CD14-positive monocyte (primary cell): ENCODE measurements around the gene CR2. TPM values are rescaled to one million over a fixed set of nuclear protein-coding genes. Genes with fewer than 3 reads are reported as not detected.
A peak's percentile ranks its signal among the peaks of the same experiment; 100 is the strongest.

ENCODE experiments used
- DNase-seq, 3 donors: peaks; one replicate each; pipeline ENCODE4 v3.0.0-alpha.2; 2011 to 2022
- H2AFZ ChIP-seq: 2 replicates; pipeline ENCODE4 v1.6.0; 2012; ENCODE audit warnings: mild to moderate bottlenecking, low read depth, low read length, inconsistent platforms; ENCODE audit not compliant: insufficient read depth, poor library complexity, severe bottlenecking
- H3K27ac ChIP-seq, 2 donors: 1 replicate in 1 of 2; 2 replicates in 1 of 2; pipeline ENCODE4 v1.5.1; 2012 to 2013; ENCODE audit warnings: low read length in 2 of 2, control low read depth in 1 of 2, inconsistent platforms in 1 of 2, low read depth in 1 of 2, mild to moderate bottlenecking in 1 of 2
- H3K27me3 ChIP-seq, 2 donors: one replicate each; pipeline versions ENCODE4 v1.6.0 to v1.6.1; 2011 to 2013; ENCODE audit warnings: low read length in 2 of 2; ENCODE audit not compliant: control insufficient read depth in 2 of 2, insufficient read depth in 2 of 2
- H3K36me3 ChIP-seq, 2 donors: replicated peaks in 1 of 2; 1 replicate in 1 of 2; 2 replicates in 1 of 2; pipeline versions ENCODE4 v1.5.1 to v1.6.1; 2012 to 2013; ENCODE audit warnings: low read length in 2 of 2, control low read depth in 1 of 2, inconsistent platforms in 1 of 2, mild to moderate bottlenecking in 1 of 2; ENCODE audit not compliant: insufficient read depth in 2 of 2, control insufficient read depth in 1 of 2
- H3K4me1 ChIP-seq, 2 donors: 1 replicate in 1 of 2; 2 replicates in 1 of 2; pipeline versions ENCODE4 v1.5.1 to v1.6.1; 2012 to 2013; ENCODE audit warnings: low read length in 2 of 2, control low read depth in 1 of 2, inconsistent platforms in 1 of 2, mild to moderate bottlenecking in 1 of 2, moderate library complexity in 1 of 2; ENCODE audit not compliant: insufficient read depth in 2 of 2, control insufficient read depth in 1 of 2
- H3K4me2 ChIP-seq: replicated peaks from 2 replicates; pipeline ENCODE3; 2012; ENCODE audit warnings: low read length, moderate library complexity, mild to moderate bottlenecking; ENCODE audit not compliant: poor library complexity, severe bottlenecking; ENCODE audit errors: extremely low read depth
- H3K4me3 ChIP-seq, 3 experiments: fragments of 200-600 bp in 1 of 3; sonication (generic) in 1 of 3; replicated peaks in 1 of 3; 1 replicate in 2 of 3; 2 replicates in 1 of 3; pipeline ENCODE4 v1.5.1; 2011 to 2013; ENCODE audit warnings: low read length in 3 of 3, mild to moderate bottlenecking in 3 of 3, control low read depth in 2 of 3, low read depth in 2 of 3, inconsistent platforms in 1 of 3, moderate library complexity in 1 of 3
- H3K79me2 ChIP-seq: 2 replicates; pipeline ENCODE4 v1.6.0; 2012; ENCODE audit warnings: mild to moderate bottlenecking, control low read depth, inconsistent platforms, low read length, moderate library complexity; ENCODE audit not compliant: insufficient read depth
- H3K9ac ChIP-seq: 2 replicates; pipeline ENCODE4 v1.6.0; 2017; ENCODE audit warnings: low read length, mild to moderate bottlenecking; ENCODE audit not compliant: insufficient read depth, poor library complexity, severe bottlenecking
- H3K9me3 ChIP-seq, 2 donors: replicated peaks in 1 of 2; 1 replicate in 1 of 2; 2 replicates in 1 of 2; pipeline versions ENCODE4 v1.5.1 to v1.6.1; 2012 to 2013; ENCODE audit warnings: low read length in 2 of 2, control low read depth in 1 of 2; ENCODE audit not compliant: control insufficient read depth in 1 of 2, insufficient read depth in 1 of 2
- H4K20me1 ChIP-seq: 2 replicates; pipeline ENCODE4 v1.6.0; 2012; ENCODE audit warnings: mild to moderate bottlenecking, low read length, control low read depth, moderate library complexity; ENCODE audit not compliant: insufficient read depth
- H3K27ac Mint-ChIP-seq, 7 donors: one replicate each; pipeline ENCODE4 v1.8.0; 2020; ENCODE audit warnings: mild to moderate bottlenecking in 7 of 7, mixed read lengths in 7 of 7, moderate library complexity in 6 of 7, inconsistent platforms in 2 of 7
- H3K27me3 Mint-ChIP-seq, 3 donors: one replicate each; pipeline ENCODE4 v1.8.0; 2021 to 2022; ENCODE audit warnings: low read depth in 3 of 3, mild to moderate bottlenecking in 3 of 3, mixed read lengths in 3 of 3, moderate library complexity in 3 of 3, inconsistent platforms in 1 of 3
- H3K36me3 Mint-ChIP-seq, 2 donors: one replicate each; pipeline ENCODE4 v1.8.0; 2020; ENCODE audit warnings: mixed read lengths in 2 of 2, inconsistent platforms in 1 of 2, mild to moderate bottlenecking in 1 of 2
- H3K4me1 Mint-ChIP-seq: one replicate; pipeline ENCODE4 v1.8.0; 2020; ENCODE audit warnings: mild to moderate bottlenecking, mixed read lengths
- H3K4me3 Mint-ChIP-seq, 2 donors: one replicate each; pipeline ENCODE4 v1.8.0; 2020; ENCODE audit warnings: mild to moderate bottlenecking in 2 of 2, mixed read lengths in 2 of 2, moderate library complexity in 1 of 2
- H3K9me3 Mint-ChIP-seq, 7 donors: one replicate each; pipeline ENCODE4 v1.8.0; 2020 to 2022; ENCODE audit warnings: mixed read lengths in 7 of 7, mild to moderate bottlenecking in 6 of 7, moderate library complexity in 6 of 7, inconsistent platforms in 2 of 7
- WGBS: methylation state at CpG from one replicate; pipeline ENCODE4 v1.1.5; 2013; ENCODE audit warnings: missing lambda C conversion rate; ENCODE audit not compliant: insufficient coverage; 5-methylcytosine and 5-hydroxymethylcytosine counted together
- intact Hi-C, 2 donors: fragments of 100-400 bp; cut with micrococcal nuclease; formaldehyde crosslinking; loops; one replicate each; pipeline versions ENCODE4 v1.15.0 to v1.15.1; 2023
- polyA plus RNA-seq, 3 donors: library from polyadenylated mRNA; depleted of rRNA in 1 of 3; unstranded in 2 of 3; stranded (reverse) in 1 of 3; fragments of 300-500 nt in 2 of 3; fragments of >200 nt in 1 of 3; fragmentation: Illumina TruSeq in 2 of 3; gene quantifications; 1 replicate in 2 of 3; 2 replicates in 1 of 3; pipeline ENCODE4 v1.2.3, GENCODE V29; 2012 to 2021
- TF ChIP-seq, protein P1 (sequence below): fragments of 200-600 bp; IDR thresholded peaks from one replicate; pipeline ENCODE4 v1.8.0; 2022; ENCODE audit warnings: antibody characterized with exemption, mild to moderate bottlenecking

CR2 gene
- polyA plus RNA-seq, 3 donors, result 0.05 to 0.28 (median 0.08) TPM

DNA sequence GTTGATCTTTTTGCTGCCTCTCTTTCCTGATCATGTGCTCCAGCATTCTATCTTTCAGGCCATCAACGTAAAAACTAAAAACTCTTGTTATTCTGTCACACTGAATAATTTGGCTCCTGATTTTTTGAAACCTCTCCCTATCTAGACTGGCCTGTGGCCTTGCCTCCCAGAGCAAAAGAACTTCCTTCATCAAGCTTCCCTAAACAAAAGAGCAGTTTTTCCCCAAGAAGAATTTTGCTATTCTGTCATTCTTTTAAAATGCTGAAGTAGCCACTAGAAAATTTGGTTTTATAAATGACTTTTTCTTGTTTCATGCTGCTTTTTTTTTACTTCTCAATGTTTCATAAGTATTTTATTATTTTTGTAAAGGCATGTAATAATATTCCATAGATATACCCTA is 37.1 kb upstream of the CR2 start:
- H3K36me3 Mint-ChIP-seq, result no peaks in the 10 kb centered on the region
- peaks cover 61% of the 10 kb centered on the region for H3K4me1 Mint-ChIP-seq
- Histone ChIP-seq H2AFZ (no peak overlapping the region), H4K20me1 (no peaks in the 10 kb centered on the region), H3K9ac (no peak overlapping the region), H3K36me3 (no peaks in the 10 kb centered on the region), H3K9me3 (no peaks in the 10 kb centered on the region), H3K4me1 (peaks cover 61 to 67% of the 10 kb centered on the region in 2 donors), H3K4me2 (no peak overlapping the region), H3K27me3 (no peaks in the 10 kb centered on the region), H3K27ac (no peak overlapping the region), H3K4me3 (no peak overlapping the region), H3K79me2 (no peaks in the 10 kb centered on the region)
- H3K27me3 Mint-ChIP-seq, result peaks cover 0 to 8% (median 2%) of the 10 kb centered on the region in 3 donors
- no peak overlapping the region for H3K4me3 Mint-ChIP-seq
- WGBS, result 60% methylated on average over 1 of the region's 1 CpG
- peak in 1 of 3 donors; percentile 14 for DNase-seq
- peaks cover 3 to 15% (median 8%) of the 10 kb centered on the region in 7 donors for H3K9me3 Mint-ChIP-seq
- TF ChIP-seq, protein P1, sequence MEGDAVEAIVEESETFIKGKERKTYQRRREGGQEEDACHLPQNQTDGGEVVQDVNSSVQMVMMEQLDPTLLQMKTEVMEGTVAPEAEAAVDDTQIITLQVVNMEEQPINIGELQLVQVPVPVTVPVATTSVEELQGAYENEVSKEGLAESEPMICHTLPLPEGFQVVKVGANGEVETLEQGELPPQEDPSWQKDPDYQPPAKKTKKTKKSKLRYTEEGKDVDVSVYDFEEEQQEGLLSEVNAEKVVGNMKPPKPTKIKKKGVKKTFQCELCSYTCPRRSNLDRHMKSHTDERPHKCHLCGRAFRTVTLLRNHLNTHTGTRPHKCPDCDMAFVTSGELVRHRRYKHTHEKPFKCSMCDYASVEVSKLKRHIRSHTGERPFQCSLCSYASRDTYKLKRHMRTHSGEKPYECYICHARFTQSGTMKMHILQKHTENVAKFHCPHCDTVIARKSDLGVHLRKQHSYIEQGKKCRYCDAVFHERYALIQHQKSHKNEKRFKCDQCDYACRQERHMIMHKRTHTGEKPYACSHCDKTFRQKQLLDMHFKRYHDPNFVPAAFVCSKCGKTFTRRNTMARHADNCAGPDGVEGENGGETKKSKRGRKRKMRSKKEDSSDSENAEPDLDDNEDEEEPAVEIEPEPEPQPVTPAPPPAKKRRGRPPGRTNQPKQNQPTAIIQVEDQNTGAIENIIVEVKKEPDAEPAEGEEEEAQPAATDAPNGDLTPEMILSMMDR, result no peak
- H3K27ac Mint-ChIP-seq, result peak overlapping the region in 6 of 7 donors; percentile 1 to 85 (median 28)
- intact Hi-C loops, result no loop called here

DNA sequence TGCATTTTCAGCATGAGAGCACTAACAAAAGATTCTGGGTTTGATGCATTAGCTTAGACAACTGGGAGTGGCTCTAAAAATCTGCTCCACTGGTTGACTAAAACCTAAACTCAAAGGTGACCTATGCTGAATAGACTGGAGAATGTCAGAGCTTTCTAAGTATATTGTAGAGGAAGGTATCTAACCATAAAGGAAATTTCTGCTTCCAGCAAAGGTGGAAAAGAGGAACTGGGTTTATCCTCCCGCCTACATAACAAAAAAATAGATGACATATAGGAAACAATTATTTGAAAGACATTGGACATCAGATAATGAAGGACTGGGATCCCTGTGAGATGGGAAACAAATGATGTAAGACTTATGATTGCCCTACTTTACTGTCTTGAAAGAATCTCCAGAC is 35.8 kb upstream of the CR2 start:
- Histone ChIP-seq H3K4me3 (no peak overlapping the region), H3K9me3 (no peaks in the 10 kb centered on the region), H4K20me1 (no peaks in the 10 kb centered on the region), H3K4me2 (no peak overlapping the region), H3K79me2 (no peaks in the 10 kb centered on the region), H3K4me1 (peaks cover 54 to 58% of the 10 kb centered on the region in 2 donors), H3K27ac (no peak overlapping the region), H3K27me3 (no peaks in the 10 kb centered on the region), H3K9ac (no peak overlapping the region), H3K36me3 (no peaks in the 10 kb centered on the region), H2AFZ (no peak overlapping the region)
- TF ChIP-seq, protein P1, result no peak
- no CpG with 5 or more reads among the region's 1 CpG for WGBS
- no peak overlapping the region for H3K4me3 Mint-ChIP-seq
- DNase-seq, result no peak
- intact Hi-C loops, result no loop called here
- peaks cover 3 to 20% (median 8%) of the 10 kb centered on the region in 7 donors for H3K9me3 Mint-ChIP-seq
- H3K36me3 Mint-ChIP-seq, result no peaks in the 10 kb centered on the region
- peak overlapping the region in 1 of 7 donors; percentile 57 for H3K27ac Mint-ChIP-seq
- H3K27me3 Mint-ChIP-seq, result peaks cover 0 to 8% (median 2%) of the 10 kb centered on the region in 3 donors
- peaks cover 48% of the 10 kb centered on the region for H3K4me1 Mint-ChIP-seq
